NCI-H345 treated with DMSO at 0.1 percent for 48 hours (cell line): ENCODE results near the gene APBA2.

Experiments
- DNase-seq: peaks from one replicate; lab custom pipeline; 2025; ENCODE audit not compliant: unreplicated experiment; lab: John Stamatoyannopoulos, UW

The APBA2 gene

DNA sequence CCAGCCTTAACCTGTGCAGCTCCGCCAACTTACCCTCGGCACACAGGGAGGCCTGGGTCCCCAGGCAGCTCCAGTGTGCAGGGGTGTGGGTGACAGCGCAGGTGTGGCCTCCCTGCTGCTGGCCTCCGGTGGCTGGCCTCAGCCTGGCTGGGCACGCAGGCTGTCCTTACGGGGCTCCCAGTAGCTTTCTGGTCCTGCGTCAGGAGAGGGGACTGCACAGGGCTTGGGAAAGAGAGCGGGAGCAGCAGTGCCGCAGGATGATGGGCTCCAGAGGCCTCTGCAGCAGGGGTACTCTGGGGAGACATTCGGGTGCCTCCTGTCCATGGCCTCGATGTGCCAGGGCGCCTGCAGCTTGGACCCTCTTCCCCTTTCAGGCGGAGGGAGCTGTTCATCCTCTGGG, 9.4 kb downstream of the APBA2 start:
- DNase-seq: no peak

DNA sequence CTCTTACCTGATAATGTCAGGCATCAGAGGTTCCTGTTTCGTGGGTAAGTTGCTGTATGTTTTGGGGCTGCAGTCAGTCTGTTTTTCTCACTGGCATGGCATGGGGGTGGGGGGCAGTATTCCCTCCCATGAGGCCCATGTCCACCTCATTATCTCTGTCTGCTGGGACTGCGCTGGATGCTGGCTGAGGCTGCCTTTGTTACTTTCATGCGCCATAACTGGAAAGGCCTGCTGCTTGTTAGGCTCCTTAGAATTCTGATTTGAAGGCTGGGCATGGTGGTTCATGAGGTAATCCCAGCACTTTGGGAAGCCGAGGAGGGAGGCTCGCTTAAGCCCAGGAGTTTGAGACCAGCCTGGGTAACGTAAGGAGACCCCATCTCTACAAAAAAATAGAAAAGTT, 9.8 kb downstream of the APBA2 start:
- no peak for DNase-seq

- DNase-seq: no peak
Observed at GRCh38 chr15:28896951-28897350, 11.2 kb downstream of the APBA2 start.

DNA sequence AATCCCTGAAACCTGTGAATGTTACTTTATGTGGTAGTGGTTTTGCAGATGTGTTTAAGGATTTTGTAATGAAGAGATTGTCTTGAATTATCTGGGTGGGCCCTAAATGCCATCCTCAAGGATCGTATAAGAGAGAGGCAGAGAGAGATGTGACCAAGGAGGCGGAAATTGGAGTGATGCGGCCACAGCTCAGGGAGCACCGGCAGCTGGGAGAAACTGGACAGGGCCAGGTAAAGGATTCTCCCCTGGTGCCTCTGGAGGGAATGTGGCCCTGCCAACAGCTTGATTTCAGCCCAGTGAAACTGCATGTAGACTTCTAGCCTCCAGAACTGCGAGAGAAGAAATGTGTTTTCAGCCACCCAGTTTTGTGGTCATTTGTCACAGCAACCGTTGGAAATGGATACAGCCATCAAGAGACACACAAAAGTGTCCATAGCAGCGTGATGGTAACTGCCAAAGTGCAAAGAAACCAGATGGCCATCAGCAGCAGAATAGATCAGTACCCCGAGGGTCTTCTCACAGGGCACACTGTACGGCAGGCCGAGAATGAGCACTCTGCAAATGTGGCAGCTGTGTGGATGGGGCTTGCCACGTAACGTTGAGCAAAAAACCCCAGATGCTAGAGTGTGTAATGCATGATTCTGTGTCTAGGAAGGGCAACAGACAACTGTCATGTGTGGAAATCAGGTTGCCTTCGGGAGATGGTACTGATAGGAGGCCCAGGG, 12.2 kb downstream of the APBA2 start:
- DNase-seq: no peak

- no peak for DNase-seq
Observed at GRCh38 chr15:28899061-28899738, 13.4 kb downstream of the APBA2 start.

- DNase-seq: no peak
Observed at GRCh38 chr15:28900041-28900891, 14.5 kb downstream of the APBA2 start.

DNA sequence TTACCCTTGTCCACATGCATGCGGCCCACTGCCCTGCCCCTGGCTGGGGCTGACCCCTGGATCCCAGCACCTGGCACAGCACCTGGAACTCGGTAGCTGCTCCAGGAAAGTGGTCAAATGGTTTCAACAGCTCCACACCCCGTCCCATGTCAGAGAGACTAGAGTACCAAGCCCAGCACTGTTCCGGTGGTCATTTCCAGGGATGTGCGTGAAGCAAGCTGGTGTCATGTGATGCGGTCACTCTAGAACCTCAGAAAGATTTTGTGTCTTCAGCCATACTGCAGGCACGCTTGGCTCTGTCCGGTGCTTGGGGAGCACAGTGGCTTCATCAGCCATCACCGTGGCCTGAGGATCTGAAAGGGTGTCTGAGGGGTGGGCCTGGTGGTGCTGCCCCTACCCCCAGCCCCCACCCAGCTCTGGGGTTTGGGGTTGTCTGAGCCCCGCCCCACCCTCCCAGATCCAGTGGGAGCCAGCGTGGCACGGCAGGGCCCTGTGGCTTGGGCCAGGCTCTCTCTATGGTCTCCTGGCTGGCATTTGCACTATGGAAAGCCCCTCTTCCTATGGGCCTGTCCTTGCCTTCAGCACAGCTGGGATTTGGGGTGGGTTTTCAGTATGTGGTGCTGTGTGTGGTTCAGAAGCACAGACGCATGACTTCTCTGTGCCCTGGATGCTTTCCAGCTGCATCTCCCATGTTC, 15.3 kb downstream of the APBA2 start:
- no peak for DNase-seq

DNA sequence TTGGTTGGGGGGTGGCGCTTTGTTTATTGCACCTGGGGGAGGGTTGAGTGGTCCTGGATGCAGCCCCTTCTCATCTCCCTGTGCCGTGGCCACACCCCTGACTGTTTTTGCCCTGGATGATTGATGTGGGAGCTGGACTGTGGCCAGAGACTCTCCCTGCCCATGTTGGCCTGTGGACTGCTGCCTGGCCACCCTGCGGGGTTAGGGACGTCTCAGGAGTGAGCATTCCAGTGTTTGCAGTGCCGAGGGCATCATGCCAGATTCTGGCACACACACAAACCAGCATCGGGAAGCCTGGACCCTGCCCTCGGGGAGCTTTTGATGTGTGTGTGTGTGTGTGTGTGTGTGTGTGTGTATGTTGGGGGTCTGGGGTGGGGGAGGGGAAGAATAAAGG, 15.8 kb downstream of the APBA2 start:
- DNase-seq: no peak

DNA sequence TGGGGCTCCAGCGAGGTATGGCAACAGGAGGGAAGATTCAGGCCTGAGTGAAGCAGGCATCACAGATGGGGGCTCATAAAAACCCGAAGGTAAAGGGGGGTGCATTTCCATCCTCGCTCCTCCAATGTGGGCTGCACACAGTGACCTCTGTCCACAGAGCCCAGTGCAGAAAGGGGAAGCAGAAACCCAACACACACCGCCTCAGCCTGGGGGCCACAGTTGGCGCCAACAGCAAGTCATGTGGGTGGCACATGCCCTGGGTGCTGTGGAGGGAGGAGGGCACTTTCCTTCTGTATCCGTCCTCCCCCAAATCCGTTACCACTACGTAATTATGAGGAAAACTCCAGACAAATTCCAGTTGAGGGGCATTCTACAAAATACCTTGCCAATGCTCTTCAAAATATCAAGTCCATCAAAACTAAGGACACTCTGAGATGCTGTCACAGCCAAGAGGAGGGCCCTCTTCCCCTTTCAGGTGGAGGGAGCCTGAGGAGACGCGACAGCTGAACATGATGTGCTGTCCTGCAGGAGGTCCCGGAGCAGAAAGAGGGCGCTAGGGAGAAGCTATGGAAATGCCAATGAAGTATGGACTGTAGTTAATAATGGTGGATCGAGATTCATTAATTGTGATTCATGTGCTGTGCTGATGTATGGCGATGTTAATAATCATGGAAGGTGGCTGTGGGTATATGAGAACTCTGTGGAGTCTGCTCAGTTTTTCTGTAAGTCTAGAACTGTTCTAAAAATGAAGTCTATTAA, 16.4 kb downstream of the APBA2 start:
- no peak for DNase-seq

DNA sequence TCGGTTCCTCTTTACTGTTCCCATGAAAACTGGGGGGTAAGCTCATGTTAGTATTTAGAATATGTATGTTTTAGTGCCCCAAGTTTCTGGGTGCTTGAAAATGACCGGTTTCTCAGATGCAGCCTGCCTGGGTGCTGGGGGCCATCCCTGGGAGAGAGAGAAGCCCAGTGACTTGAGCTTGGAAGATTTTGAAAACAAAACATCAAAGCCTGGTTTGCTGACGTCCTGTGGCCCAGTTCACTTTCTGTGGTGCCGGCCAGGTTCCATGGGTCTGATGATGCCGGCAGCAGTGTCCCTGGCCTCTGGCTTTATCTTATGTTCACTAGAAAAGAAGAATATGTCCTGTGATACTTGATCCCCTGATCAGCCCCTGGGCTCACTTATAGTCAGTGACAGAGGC, 17.1 kb downstream of the APBA2 start:
- DNase-seq: no peak

DNA sequence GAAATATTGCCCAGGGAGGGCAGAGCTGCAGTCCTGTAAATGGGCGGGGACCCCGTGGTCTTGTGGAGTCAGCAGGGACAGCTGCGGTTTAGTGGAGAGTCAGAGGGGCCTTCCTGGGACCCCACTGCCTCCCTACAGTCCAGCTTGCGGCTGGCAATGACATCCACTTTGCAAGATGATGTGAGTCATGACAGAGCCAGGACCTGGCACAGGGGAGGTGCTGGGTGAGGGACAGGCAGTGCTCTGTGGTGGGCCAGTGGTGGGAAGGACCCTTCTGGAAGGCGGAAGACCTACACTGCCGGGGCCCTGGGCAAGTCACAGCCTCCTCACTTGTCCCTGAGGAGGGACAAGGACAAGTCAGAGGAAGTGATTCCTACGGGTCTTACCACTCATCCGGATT, 17.8 kb downstream of the APBA2 start:
- DNase-seq: no peak

DNA sequence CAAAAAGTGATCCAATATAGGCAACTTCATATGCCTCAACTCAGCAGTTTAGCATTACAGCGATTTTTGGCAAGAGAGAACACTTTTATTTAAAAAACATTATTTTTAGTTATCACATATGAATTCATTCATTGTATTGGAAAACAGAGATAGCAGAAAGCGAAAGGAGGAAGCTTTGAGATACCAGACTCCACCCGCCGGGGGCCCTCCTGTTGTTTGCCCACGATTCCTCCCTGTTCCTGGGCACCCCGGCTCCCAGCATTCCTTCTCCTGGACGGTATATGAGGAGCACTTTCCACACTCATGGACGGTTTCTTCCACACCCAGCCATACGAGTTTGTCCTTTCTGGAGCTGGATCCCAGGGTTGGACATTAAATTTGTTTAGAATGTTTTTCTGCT, 18.2 kb downstream of the APBA2 start:
- DNase-seq: no peak

- DNase-seq: no peak
Observed at GRCh38 chr15:28904541-28905315, 19.0 kb downstream of the APBA2 start.

GRCh38 chr15:28907338-28907960, 21.7 kb downstream of the APBA2 start:
- no peak for DNase-seq

DNA sequence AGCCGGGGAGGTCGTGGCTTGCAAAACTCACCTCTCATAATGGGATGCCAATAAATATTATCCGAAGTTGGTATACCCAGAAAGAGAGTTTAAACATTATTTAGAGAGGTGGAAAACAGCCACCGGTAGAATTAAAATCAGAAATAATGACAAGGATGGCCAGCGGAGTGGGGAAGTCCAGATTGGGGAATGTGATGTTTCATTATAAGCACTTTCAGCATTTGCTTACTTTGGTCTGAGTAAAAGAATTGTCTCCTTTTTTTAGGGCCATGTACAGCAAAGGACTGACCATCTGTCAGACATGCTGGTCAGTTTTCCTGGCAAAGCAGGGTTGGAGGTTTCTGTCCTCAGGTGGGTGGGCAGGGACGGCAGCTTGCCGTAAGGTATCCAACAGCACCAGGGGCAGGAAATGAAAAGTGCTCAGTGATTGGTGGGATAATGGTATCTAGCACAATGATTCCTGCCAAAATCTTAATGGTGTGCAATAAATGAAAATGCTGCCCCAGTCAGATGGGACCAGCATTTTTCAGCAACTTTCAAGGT, 24.3 kb downstream of the APBA2 start:
- no peak for DNase-seq

DNA sequence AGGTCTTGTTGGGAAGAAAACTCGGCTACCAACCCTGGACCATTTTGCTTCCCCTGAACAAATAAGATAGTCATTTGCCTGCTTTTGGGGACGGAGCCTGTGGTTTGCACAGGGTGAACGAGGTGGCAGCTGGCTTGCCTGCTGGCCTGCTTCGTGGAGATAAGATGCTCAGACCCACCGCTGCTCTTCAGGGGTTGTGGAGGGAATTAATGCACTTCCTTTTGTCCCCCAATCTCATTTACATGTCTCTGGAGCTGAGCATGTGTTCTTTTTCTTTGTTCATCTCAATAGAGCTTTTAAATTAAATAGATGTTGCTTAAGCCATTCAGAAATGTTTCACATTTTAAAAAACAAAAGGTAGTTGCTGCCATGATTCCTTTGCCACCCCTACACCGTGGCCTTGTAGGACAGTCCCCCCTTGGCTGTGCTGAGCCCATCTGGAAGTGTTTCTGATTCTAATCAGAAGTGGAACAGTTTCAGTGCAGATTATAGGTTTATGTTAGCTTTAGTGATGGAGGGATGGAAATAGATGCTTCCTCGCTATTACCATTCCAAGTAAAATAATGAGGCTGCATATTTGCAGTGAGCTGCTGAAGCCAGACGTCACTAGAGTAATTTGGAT, 25.6 kb downstream of the APBA2 start:
- no peak for DNase-seq

GRCh38 chr15:28912422-28912821, 26.6 kb downstream of the APBA2 start:
- DNase-seq: no peak

DNA sequence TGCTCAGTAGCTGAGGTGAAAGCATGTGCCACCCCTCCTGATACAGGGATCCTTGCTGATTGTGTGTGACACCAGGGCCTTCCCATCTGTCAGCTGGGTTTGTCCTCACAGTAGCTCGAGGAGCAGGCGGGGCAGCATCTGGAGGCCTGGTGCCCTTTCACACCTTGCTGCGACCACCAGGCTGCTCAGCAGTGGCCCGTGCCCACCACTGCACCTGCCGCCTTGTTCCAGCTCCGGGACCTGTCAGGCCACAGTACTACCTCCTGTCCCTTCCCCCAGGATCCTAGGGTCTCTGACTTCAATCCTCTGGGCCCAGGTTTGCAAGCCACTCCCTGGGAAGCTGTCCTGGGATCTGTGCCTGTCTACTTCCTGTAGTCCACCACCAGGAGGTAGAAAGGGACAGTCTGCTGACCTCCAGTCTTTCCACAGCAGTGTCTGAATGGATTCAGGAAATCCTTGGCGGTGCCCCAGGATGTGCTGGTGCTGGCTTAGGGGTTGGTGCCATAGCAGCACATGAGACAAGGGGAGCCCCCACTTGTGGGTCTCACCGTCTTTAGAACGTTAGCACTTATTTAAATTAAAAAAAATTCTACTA, 27.5 kb downstream of the APBA2 start:
- DNase-seq: no peak
